PC-9 (cell line): ENCODE data around the gene OSGEP. TPM values are rescaled to one million over a fixed set of nuclear protein-coding genes. Genes with fewer than 3 reads are reported as not detected.

Source experiments
- BruUV-seq: library from RNA; stranded (reverse); fragments of 400-500 nt; replicated peaks from 2 replicates; lab custom pipeline; 2021; lab: Mats Ljungman, UMichigan
- CTCF ChIA-PET: fragments of 300-600 bp; sonication (Branson Sonifier 250); formaldehyde crosslinking; loops from one replicate; lab custom pipeline; 2022; ENCODE audit warnings: antibody characterized with exemption; lab: Charles Lee
- POLR2A ChIA-PET: fragments of 300-600 bp; sonication (Branson Sonifier 250); formaldehyde crosslinking; loops from one replicate; lab custom pipeline; 2022; ENCODE audit warnings: antibody characterized with exemption; ENCODE audit not compliant: unreplicated experiment; lab: Charles Lee
- DNase-seq, 2 experiments: peaks; one replicate each; pipeline versions ENCODE4 v3.0.0 to v3.0.0-alpha.2; 2015 to 2022; ENCODE audit warnings: mixed read lengths in 1 of 2
- H2AFZ ChIP-seq: fragments of 200-600 bp; sonication (generic); 2 replicates; pipeline ENCODE4 v1.8.1; 2017; ENCODE audit warnings: antibody characterized with exemption
- H3F3A ChIP-seq: fragments of 200-600 bp; sonication (generic); 2 replicates; pipeline ENCODE4 v1.8.1; 2017; ENCODE audit warnings: antibody characterized with exemption, mild to moderate bottlenecking, low read depth; ENCODE audit not compliant: insufficient read depth
- H3K27ac ChIP-seq: fragments of 200-600 bp; sonication (generic); 2 replicates; pipeline ENCODE4 v1.6.1; 2016; ENCODE audit warnings: mixed run types
- H3K27me3 ChIP-seq: fragments of 200-600 bp; sonication (generic); 2 replicates; pipeline ENCODE4 v1.6.1; 2016; ENCODE audit warnings: low read depth, mixed run types; ENCODE audit not compliant: insufficient read depth
- H3K36me3 ChIP-seq: fragments of 200-600 bp; sonication (generic); 2 replicates; pipeline ENCODE4 v1.6.1; 2016; ENCODE audit warnings: low read depth, mixed run types
- H3K4me1 ChIP-seq: fragments of 200-600 bp; sonication (generic); replicated peaks from 2 replicates; pipeline ENCODE4 v1.6.1; 2016; ENCODE audit warnings: mixed run types; ENCODE audit not compliant: insufficient read depth
- H3K4me2 ChIP-seq: fragments of 200-600 bp; sonication (generic); 2 replicates; pipeline ENCODE4 v1.6.1; 2017; ENCODE audit warnings: mixed run types
- H3K4me3 ChIP-seq: fragments of 200-600 bp; sonication (generic); 2 replicates; pipeline ENCODE4 v1.6.1; 2016; ENCODE audit warnings: mixed run types
- H3K79me2 ChIP-seq: fragments of 200-600 bp; sonication (generic); 2 replicates; pipeline ENCODE4 v1.6.1; 2017; ENCODE audit warnings: low read depth, mixed run types
- H3K9me2 ChIP-seq: fragments of 200-600 bp; sonication (generic); 2 replicates; pipeline ENCODE4 v1.8.1; 2017; ENCODE audit warnings: mild to moderate bottlenecking; ENCODE audit not compliant: insufficient read depth
- H3K9me3 ChIP-seq: fragments of 200-600 bp; sonication (generic); 2 replicates; pipeline ENCODE4 v1.8.1; 2016; ENCODE audit warnings: low read depth; ENCODE audit not compliant: insufficient read depth
- H4K20me1 ChIP-seq: fragments of 200-600 bp; sonication (generic); 2 replicates; pipeline ENCODE4 v1.8.1; 2017; ENCODE audit not compliant: insufficient read depth
- EZH2 ChIP-seq: fragments of 200-600 bp; sonication (generic); IDR thresholded peaks from 2 replicates; pipeline ENCODE4 v1.8.0; 2017; ENCODE audit warnings: antibody characterized with exemption, low read depth
- intact Hi-C: fragments of 100-400 bp; cut with micrococcal nuclease; formaldehyde crosslinking; loops from one replicate; pipeline ENCODE4 v1.10.0; 2022; ENCODE audit not compliant: unreplicated experiment
- total RNA-seq: library from RNA; stranded (reverse); gene quantifications from 2 replicates; pipeline ENCODE4 v1.2.3, GENCODE V29; 2021
- TF ChIP-seq, protein P1 (sequence below): fragments of 200-600 bp; sonication (generic); conservative IDR thresholded peaks from 2 replicates; pipeline ENCODE4 v1.6.1; 2017; ENCODE audit warnings: mixed run types, antibody characterized with exemption, mild to moderate bottlenecking, moderate library complexity

OSGEP gene
- total RNA-seq, 1 experiment from 2014 or later, result 20.6 TPM

DNA sequence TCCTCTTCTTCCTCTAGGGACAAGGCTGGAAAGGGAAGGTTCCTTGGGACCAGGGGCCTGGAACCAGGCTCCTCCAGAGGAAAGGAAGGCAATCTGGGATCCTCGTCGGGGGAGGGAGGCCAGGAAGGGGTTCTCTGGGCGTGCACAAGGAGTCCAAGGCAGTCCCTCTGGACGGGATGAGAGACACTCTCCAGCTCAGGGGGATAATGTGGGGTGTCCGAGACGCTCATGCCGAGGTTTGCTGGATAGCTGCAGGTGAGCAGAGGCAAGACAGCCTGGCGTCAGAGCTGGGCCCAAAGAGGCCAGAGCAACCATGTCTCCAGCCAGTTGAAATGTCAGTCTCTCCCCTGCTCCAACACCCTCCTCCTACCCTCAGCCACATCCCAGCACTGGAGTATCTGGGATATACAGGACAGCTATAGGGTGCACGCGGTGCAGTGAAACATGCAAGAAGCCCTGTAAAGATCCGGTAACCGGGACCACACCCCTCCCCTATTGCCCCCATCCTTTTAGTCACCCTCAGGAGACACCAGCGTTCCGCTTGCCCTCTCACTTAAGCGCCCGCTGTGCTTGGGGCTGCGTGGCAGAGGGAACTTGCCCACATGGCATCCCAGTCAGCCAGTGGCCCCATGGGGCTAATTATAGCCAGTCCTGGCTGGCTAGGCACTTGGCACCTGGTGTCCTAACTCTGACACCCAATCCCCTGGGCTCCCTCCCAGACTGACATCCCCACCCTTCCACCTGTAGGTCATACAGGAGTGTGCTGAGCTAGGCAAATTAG is 18.8 kb downstream of the OSGEP start, which contains the start of gene KLHL33:
Gene KLHL33 (minus strand): TSS at position 585 of the 781 bp plus-strand sequence. CDS start 355 bp downstream, at position 230.
- DNase-seq, result no peak
- Histone ChIP-seq H3K4me3 (no peak within 1 kb of the TSS), H3F3A (no peaks in the 10 kb centered on the region), H3K36me3 (no peaks in the 10 kb centered on the region), H4K20me1 (no peaks in the 10 kb centered on the region), H3K79me2 (no peaks in the 10 kb centered on the region), H3K4me2 (no peak within 1 kb of the TSS), H3K9me3 (no peaks in the 10 kb centered on the region), H2AFZ (no peak within 1 kb of the TSS), H3K27ac (no peak within 1 kb of the TSS), H3K4me1 (no peaks in the 10 kb centered on the region), H3K9me2 (no peaks in the 10 kb centered on the region), H3K27me3 (no peaks in the 10 kb centered on the region; the same call in 1 of the 2 replicates)
- POLR2A ChIA-PET, result no interaction called here
- intact Hi-C loops, result no loop called here
- no TSS peak for BruUV-seq
- CTCF ChIA-PET, result no interaction called here
- no peak for TF ChIP-seq EZH2
- TF ChIP-seq, protein P1, sequence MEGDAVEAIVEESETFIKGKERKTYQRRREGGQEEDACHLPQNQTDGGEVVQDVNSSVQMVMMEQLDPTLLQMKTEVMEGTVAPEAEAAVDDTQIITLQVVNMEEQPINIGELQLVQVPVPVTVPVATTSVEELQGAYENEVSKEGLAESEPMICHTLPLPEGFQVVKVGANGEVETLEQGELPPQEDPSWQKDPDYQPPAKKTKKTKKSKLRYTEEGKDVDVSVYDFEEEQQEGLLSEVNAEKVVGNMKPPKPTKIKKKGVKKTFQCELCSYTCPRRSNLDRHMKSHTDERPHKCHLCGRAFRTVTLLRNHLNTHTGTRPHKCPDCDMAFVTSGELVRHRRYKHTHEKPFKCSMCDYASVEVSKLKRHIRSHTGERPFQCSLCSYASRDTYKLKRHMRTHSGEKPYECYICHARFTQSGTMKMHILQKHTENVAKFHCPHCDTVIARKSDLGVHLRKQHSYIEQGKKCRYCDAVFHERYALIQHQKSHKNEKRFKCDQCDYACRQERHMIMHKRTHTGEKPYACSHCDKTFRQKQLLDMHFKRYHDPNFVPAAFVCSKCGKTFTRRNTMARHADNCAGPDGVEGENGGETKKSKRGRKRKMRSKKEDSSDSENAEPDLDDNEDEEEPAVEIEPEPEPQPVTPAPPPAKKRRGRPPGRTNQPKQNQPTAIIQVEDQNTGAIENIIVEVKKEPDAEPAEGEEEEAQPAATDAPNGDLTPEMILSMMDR, result no peak

DNA sequence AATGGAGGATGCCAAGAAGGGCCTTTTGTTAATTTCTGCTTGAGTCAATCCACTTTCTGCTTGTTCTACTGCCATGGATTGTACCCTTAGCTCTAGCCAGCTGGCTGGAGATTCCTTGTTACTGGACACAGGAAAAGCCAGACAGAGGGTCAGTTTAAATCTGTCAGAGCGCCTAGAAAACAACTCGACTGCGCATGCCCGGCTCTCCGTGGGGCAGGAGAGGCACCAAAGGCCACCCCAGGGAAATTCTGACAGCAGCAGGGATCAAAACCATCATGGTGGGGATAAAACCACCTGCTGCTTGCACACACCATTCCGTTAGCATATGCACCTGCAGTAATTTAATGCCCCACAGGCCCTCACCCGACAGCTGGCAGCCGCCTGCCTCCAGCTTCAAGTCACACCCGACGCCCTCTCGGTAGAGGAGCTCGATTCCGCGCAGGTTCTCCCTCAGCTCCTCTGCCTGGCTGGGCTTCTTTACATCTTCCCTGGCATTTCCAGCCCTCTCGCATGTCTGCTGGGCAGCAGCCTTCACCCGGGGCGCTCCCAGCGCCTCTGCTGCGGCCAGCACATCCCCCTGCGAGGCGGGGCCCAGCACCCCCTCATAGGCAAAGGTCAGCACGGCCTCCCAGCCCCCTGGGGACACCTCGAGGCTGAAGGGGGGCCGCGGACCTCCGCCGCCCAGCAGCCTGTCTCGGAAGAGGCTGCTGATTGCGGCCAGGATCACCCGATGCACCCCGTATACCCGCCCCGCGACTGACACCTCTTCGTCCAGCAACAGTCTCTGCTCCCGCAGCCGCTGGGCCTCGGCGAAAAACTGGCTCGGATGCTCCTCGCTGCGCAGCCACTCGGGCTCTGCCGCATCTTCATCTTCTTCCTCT is 19.7 kb downstream of the OSGEP start:
- DNase-seq, result no peak
- CTCF ChIA-PET, result no interaction called here
- TF ChIP-seq EZH2, result no peak
- TF ChIP-seq, protein P1, result no peak
- H3K79me2 ChIP-seq, result no peaks in the 10 kb centered on the region
- no peak overlapping the region for H2AFZ ChIP-seq
- H3K27ac ChIP-seq, result no peak overlapping the region
- H3K4me1 ChIP-seq, result no peaks in the 10 kb centered on the region
- H3F3A ChIP-seq, result no peaks in the 10 kb centered on the region
- no peaks in the 10 kb centered on the region for H4K20me1 ChIP-seq
- no peaks in the 10 kb centered on the region for H3K36me3 ChIP-seq
- no peaks in the 10 kb centered on the region; the same call in 1 of the 2 replicates for H3K27me3 ChIP-seq
- no peak overlapping the region for H3K4me3 ChIP-seq
- no peaks in the 10 kb centered on the region for H3K9me3 ChIP-seq
- intact Hi-C loops, result no loop called here
- POLR2A ChIA-PET, result no interaction called here
- BruUV-seq, result no TSS peak
- no peak overlapping the region for H3K4me2 ChIP-seq
- no peaks in the 10 kb centered on the region for H3K9me2 ChIP-seq

DNA sequence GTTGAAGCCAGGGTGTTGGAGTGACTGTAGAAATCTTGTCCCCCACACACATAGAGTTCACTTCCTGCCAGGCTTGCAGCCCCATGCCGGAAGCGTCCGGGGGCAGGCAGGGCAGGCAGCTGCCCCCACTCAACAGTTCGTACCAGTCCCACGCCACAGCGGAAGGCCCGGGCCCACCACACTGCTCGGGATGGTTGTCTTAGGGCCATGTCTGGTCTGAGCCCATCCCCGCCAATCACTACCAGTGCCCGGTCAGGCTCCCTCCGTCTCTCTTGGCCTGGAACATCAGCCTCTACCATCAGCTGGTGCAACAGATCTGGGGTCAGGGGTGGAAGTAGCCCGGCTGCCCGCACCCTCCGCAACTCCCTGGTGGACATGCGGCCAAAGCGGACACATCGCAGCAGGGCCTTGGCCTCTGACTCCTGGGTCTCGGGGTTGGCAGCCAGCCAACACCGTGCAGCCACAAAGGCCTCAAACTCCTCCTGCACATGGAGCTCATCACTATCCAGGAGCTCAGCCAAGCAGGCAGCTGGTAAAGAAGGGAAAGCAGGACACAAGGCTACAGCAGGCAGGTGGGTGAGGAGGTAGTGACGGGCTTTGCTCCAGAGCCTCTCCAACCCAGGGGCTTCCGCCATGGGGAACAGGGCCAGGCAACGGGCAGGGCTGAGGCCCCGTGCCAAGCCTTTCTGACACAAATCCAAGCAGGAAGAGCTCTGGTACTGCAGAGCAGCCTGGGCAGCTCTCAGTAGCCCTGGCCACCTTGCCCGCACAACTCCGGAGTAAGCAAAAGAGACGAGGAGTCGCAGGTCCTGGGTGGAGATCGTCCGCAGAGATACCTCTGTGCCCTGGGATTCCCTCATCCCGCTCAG is 24.6 kb downstream of the OSGEP start:
- no peak overlapping the region for H3K4me3 ChIP-seq
- H3K9me3 ChIP-seq, result no peaks in the 10 kb centered on the region
- no peak for DNase-seq
- no peaks in the 10 kb centered on the region for H4K20me1 ChIP-seq
- no peak overlapping the region for H3K27ac ChIP-seq
- TF ChIP-seq, protein P1, result no peak
- no peak for TF ChIP-seq EZH2
- no peaks in the 10 kb centered on the region for H3F3A ChIP-seq
- POLR2A ChIA-PET, result no interaction called here
- 0 out of 2 replicates have a peak, but pooled peaks cover 3% of the 10 kb centered on the region for H3K4me1 ChIP-seq
- no TSS peak for BruUV-seq
- intact Hi-C loops, result no loop called here
- H3K27me3 ChIP-seq, result no peaks in the 10 kb centered on the region
- CTCF ChIA-PET, result no interaction called here
- H3K4me2 ChIP-seq, result no peak overlapping the region
- H2AFZ ChIP-seq, result no peak overlapping the region
- H3K79me2 ChIP-seq, result no peaks in the 10 kb centered on the region
- no peaks in the 10 kb centered on the region for H3K9me2 ChIP-seq
- H3K36me3 ChIP-seq, result no peaks in the 10 kb centered on the region
